HG03108 (cell line): ENCODE measurements around the gene ANKRD44.
A peak's percentile ranks its signal among the peaks of the same experiment; 100 is the strongest.

Source experiments
- ATAC-seq: cut with Tn5 transposase; IDR thresholded peaks from one replicate; pipeline ENCODE4 v1.9.1; 2021; ENCODE audit warnings: moderate library complexity; ENCODE audit not compliant: unreplicated experiment

Gene ANKRD44

GRCh38 chr2:197157879-197158537 is 152.6 kb downstream of the ANKRD44 start:
- no peak for ATAC-seq

- ATAC-seq: no peak
Observed at GRCh38 chr2:197156771-197157170, 153.8 kb downstream of the ANKRD44 start.

- peak; percentile 79 for ATAC-seq
Observed at GRCh38 chr2:197152451-197153228, 157.9 kb downstream of the ANKRD44 start.

GRCh38 chr2:197149546-197149945 is 161.0 kb downstream of the ANKRD44 start:
- no peak for ATAC-seq

- no peak for ATAC-seq
Observed at GRCh38 chr2:197148401-197148800, 162.2 kb downstream of the ANKRD44 start.

- ATAC-seq: no peak
Observed at GRCh38 chr2:197147942-197148341, 162.6 kb downstream of the ANKRD44 start.

- no peak for ATAC-seq
Observed at GRCh38 chr2:197146995-197147394, 163.6 kb downstream of the ANKRD44 start.

- ATAC-seq: peak; percentile 91
Observed at GRCh38 chr2:197145471-197146056, 165.0 kb downstream of the ANKRD44 start.

GRCh38 chr2:197144183-197144582 is 166.4 kb downstream of the ANKRD44 start:
- no peak for ATAC-seq

GRCh38 chr2:197141702-197142473 is 168.7 kb downstream of the ANKRD44 start:
- no peak for ATAC-seq

GRCh38 chr2:197140045-197140444 is 170.5 kb downstream of the ANKRD44 start:
- no peak for ATAC-seq

- ATAC-seq: no peak
Observed at GRCh38 chr2:197138506-197138905, 172.1 kb downstream of the ANKRD44 start.

GRCh38 chr2:197137826-197138477 is 172.6 kb downstream of the ANKRD44 start:
- no peak for ATAC-seq

- no peak for ATAC-seq
Observed at GRCh38 chr2:197137231-197137630, 173.3 kb downstream of the ANKRD44 start.

GRCh38 chr2:197136452-197136851 is 174.1 kb downstream of the ANKRD44 start:
- no peak for ATAC-seq

GRCh38 chr2:197135806-197136205 is 174.8 kb downstream of the ANKRD44 start:
- no peak for ATAC-seq

- ATAC-seq: no peak
Observed at GRCh38 chr2:197134206-197134605, 176.4 kb downstream of the ANKRD44 start.

GRCh38 chr2:197131558-197131855 is 179.1 kb downstream of the ANKRD44 start:
- peak; percentile 68 for ATAC-seq

- peak; percentile 80 for ATAC-seq
Observed at GRCh38 chr2:197130318-197130717, 180.3 kb downstream of the ANKRD44 start.

- ATAC-seq: no peak
Observed at GRCh38 chr2:197128897-197129296, 181.7 kb downstream of the ANKRD44 start.

GRCh38 chr2:197128126-197128525 is 182.5 kb downstream of the ANKRD44 start:
- ATAC-seq: no peak
